HL-60 (cell line): ENCODE results near the gene SDK1.

Experiments
- POLR2AphosphoS5 ChIP-seq: IDR thresholded peaks from 2 replicates; pipeline ENCODE4 v1.6.1; 2012; ENCODE audit warnings: low read depth
- REST ChIP-seq: IDR thresholded peaks from 2 replicates; pipeline ENCODE4 v1.6.1; 2012; ENCODE audit warnings: low read depth; ENCODE audit not compliant: insufficient replicate concordance
- TF ChIP-seq, protein P1 (sequence below): IDR thresholded peaks from one replicate; pipeline ENCODE4 v1.5.1; 2011; ENCODE audit warnings: low read length, control low read depth, inconsistent platforms; ENCODE audit not compliant: insufficient read depth

GRCh38 chr7:4173615-4174014, 872.6 kb downstream of the SDK1 start:
- TF ChIP-seq, protein P1, sequence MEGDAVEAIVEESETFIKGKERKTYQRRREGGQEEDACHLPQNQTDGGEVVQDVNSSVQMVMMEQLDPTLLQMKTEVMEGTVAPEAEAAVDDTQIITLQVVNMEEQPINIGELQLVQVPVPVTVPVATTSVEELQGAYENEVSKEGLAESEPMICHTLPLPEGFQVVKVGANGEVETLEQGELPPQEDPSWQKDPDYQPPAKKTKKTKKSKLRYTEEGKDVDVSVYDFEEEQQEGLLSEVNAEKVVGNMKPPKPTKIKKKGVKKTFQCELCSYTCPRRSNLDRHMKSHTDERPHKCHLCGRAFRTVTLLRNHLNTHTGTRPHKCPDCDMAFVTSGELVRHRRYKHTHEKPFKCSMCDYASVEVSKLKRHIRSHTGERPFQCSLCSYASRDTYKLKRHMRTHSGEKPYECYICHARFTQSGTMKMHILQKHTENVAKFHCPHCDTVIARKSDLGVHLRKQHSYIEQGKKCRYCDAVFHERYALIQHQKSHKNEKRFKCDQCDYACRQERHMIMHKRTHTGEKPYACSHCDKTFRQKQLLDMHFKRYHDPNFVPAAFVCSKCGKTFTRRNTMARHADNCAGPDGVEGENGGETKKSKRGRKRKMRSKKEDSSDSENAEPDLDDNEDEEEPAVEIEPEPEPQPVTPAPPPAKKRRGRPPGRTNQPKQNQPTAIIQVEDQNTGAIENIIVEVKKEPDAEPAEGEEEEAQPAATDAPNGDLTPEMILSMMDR = no peak
- TF ChIP-seq REST = no peak
- no peak for TF ChIP-seq POLR2AphosphoS5
